OCI-LY3 (cell line): ENCODE results near the gene CDX1.

ENCODE experiments used
- CTCF ChIP-seq: fragments of 200-600, 300-600 bp; sonication (generic); IDR thresholded peaks from 2 replicates; pipeline ENCODE4 v1.5.1; 2014; ENCODE audit warnings: antibody characterized with exemption, low read length, low read depth
- EZH2phosphoT487 ChIP-seq: fragments of 200-600 bp; shearing (Covaris generic); IDR thresholded peaks from 2 replicates; pipeline ENCODE4 v1.6.1; 2018; ENCODE audit warnings: antibody characterized with exemption, mixed run types, low read depth

DNA sequence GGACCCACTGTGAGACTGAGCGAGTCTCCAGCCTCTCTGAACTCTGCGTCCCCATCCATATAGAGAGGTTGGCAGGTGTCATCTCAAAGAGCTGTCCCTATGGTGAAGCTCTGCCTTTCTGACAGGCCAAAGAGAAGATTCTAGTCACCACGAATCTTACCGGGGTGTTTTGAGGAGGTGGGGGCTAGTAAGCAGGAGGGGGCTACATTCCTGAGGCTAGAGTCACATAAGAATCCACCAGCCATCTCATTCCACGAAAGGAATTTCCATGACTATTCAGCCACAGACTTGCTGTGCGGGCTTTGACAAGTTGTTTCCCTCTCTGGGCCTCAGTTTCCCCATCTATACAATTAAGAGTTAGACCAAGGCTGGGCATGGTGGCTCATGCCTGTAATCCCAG is 27.2 kb upstream of the CDX1 start:
- TF ChIP-seq CTCF: no peak
- no peak for TF ChIP-seq EZH2phosphoT487
